ENCODE measurements around the gene PHTF1.

DNA sequence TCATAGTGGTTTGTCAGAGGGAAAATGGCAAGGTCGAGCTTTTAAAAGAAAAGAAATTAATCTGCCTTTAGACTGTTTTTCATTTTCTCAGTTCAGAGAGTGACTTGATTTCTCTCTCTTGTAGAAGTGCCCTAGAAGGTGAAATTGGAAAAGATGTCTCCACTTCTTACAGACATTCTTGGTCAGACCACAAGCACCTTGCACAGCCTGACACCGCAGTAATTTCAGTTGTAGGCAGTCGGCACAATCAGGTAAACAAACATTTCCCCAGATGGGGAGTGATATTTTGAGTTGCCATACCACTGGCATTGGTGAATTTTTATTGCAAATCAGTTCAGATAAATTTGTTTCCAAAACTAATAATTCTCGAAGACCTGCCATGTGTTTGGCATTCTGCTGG lies 86.8 kb downstream of the PHTF1 start:
- TF ChIP-seq, protein P1, sequence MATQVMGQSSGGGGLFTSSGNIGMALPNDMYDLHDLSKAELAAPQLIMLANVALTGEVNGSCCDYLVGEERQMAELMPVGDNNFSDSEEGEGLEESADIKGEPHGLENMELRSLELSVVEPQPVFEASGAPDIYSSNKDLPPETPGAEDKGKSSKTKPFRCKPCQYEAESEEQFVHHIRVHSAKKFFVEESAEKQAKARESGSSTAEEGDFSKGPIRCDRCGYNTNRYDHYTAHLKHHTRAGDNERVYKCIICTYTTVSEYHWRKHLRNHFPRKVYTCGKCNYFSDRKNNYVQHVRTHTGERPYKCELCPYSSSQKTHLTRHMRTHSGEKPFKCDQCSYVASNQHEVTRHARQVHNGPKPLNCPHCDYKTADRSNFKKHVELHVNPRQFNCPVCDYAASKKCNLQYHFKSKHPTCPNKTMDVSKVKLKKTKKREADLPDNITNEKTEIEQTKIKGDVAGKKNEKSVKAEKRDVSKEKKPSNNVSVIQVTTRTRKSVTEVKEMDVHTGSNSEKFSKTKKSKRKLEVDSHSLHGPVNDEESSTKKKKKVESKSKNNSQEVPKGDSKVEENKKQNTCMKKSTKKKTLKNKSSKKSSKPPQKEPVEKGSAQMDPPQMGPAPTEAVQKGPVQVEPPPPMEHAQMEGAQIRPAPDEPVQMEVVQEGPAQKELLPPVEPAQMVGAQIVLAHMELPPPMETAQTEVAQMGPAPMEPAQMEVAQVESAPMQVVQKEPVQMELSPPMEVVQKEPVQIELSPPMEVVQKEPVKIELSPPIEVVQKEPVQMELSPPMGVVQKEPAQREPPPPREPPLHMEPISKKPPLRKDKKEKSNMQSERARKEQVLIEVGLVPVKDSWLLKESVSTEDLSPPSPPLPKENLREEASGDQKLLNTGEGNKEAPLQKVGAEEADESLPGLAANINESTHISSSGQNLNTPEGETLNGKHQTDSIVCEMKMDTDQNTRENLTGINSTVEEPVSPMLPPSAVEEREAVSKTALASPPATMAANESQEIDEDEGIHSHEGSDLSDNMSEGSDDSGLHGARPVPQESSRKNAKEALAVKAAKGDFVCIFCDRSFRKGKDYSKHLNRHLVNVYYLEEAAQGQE (IDR thresholded peaks at IDR 0.05; ENCODE audit: insufficient read depth in 1 of 2, low read depth in 2 of 2, low read length in 2 of 2) = no peak
- TF ChIP-seq TAF1 (IDR thresholded peaks at IDR 0.05; ENCODE audit: borderline replicate concordance, insufficient read depth, low read length) (no peak), POLR2AphosphoS5 (IDR thresholded peaks at IDR 0.05; ENCODE audit: low read depth, low read length) (no peak)
